Measurements from ENCODE around the gene IFNGR2.
"Not testable (repeated sequence)": the region's sequence is repeated elsewhere in the genome, so short reads cannot be mapped to it uniquely, and the experiment has no call there.

IFNGR2 gene

GRCh38 chr21:33403128-33403785 lies at the start of gene IFNGR2:
IFNGR2 (plus strand) TSS chr21:33403413; CDS start chr21:33403544, 131 bp downstream.
- peak within 1 kb of the TSS; percentile 60 to 87 (median 71) for H3K4me3 ChIP-seq
- peak within 1 kb of the TSS; percentile 91 to 100 (median 99) for H3K27ac ChIP-seq

GRCh38 chr21:33355355-33355754 lies 47.9 kb upstream of the IFNGR2 start:
- H3K4me3 ChIP-seq, result no peak overlapping the region
- peak overlapping the region in 1 of 21 experiments; percentile 9 for H3K27ac ChIP-seq

GRCh38 chr21:33355996-33356395 lies 47.2 kb upstream of the IFNGR2 start:
- H3K4me3 ChIP-seq, result no peak overlapping the region

GRCh38 chr21:33357177-33357576 lies 46.0 kb upstream of the IFNGR2 start:
- Histone ChIP-seq H3K27ac (no peak overlapping the region), H3K4me3 (no peak overlapping the region)

More at GRCh38 chr21:33355996-33356395, 47.2 kb upstream of the IFNGR2 start:
- H3K27ac ChIP-seq, result peak overlapping the region in 1 of 21 experiments; percentile 9

- peak overlapping the region in 6 of 21 experiments; percentile 3 to 54 (median 22) for H3K27ac ChIP-seq
- H3K4me3 ChIP-seq, result no peak overlapping the region
These were observed 43.8 kb upstream of the IFNGR2 start for GRCh38 chr21:33359446-33359845.

- H3K27ac ChIP-seq, result peak overlapping the region in 5 of 21 experiments; percentile 32 to 83 (median 55)
- H3K4me3 ChIP-seq, result no peak overlapping the region
These were observed 42.9 kb upstream of the IFNGR2 start for GRCh38 chr21:33360281-33360680.

GRCh38 chr21:33360881-33361602 lies 42.2 kb upstream of the IFNGR2 start:
- Histone ChIP-seq H3K4me3 (peak overlapping the region in 5 of 7 experiments; percentile 16 to 27 (median 17)), H3K27ac (peak overlapping the region in 18 of 21 experiments; percentile 32 to 83 (median 64))

- Histone ChIP-seq H3K4me3 (peak overlapping the region in 5 of 7 experiments; percentile 16 to 27 (median 17)), H3K27ac (peak overlapping the region in 17 of 21 experiments; percentile 32 to 83 (median 65))
These were observed 41.1 kb upstream of the IFNGR2 start for GRCh38 chr21:33362044-33362555.

GRCh38 chr21:33363911-33364609 lies 39.2 kb upstream of the IFNGR2 start:
- peak overlapping the region in 3 of 21 experiments; percentile 1 to 47 (median 41) for H3K27ac ChIP-seq
- H3K4me3 ChIP-seq, result not testable (repeated sequence)

- Histone ChIP-seq H3K27ac (no peak overlapping the region), H3K4me3 (no peak overlapping the region)
These were observed 38.4 kb upstream of the IFNGR2 start for GRCh38 chr21:33364830-33365229.

GRCh38 chr21:33367309-33367973 lies 35.8 kb upstream of the IFNGR2 start:
- Histone ChIP-seq H3K27ac (no peak overlapping the region), H3K4me3 (no peak overlapping the region)

GRCh38 chr21:33368124-33368523 lies 35.1 kb upstream of the IFNGR2 start:
- H3K27ac ChIP-seq, result no peak overlapping the region
- no peak overlapping the region for H3K4me3 ChIP-seq

GRCh38 chr21:33368576-33368975 lies 34.6 kb upstream of the IFNGR2 start:
- no peak overlapping the region for H3K4me3 ChIP-seq
- H3K27ac ChIP-seq, result no peak overlapping the region

GRCh38 chr21:33369586-33369985 lies 33.6 kb upstream of the IFNGR2 start:
- Histone ChIP-seq H3K27ac (no peak overlapping the region), H3K4me3 (no peak overlapping the region)

GRCh38 chr21:33370305-33370704 lies 32.9 kb upstream of the IFNGR2 start:
- no peak overlapping the region for H3K27ac ChIP-seq
- no peak overlapping the region for H3K4me3 ChIP-seq

GRCh38 chr21:33371366-33371765 lies 31.8 kb upstream of the IFNGR2 start:
- H3K4me3 ChIP-seq, result no peak overlapping the region
- no peak overlapping the region for H3K27ac ChIP-seq

GRCh38 chr21:33372582-33372981 lies 30.6 kb upstream of the IFNGR2 start:
- no peak overlapping the region for H3K27ac ChIP-seq
- no peak overlapping the region for H3K4me3 ChIP-seq

GRCh38 chr21:33373451-33373850 lies 29.8 kb upstream of the IFNGR2 start:
- Histone ChIP-seq H3K4me3 (no peak overlapping the region), H3K27ac (peak overlapping the region in 17 of 21 experiments; percentile 1 to 77 (median 48))

- no peak overlapping the region for H3K4me3 ChIP-seq
- peak overlapping the region in 13 of 21 experiments; percentile 1 to 77 (median 35) for H3K27ac ChIP-seq
These were observed 29.1 kb upstream of the IFNGR2 start for GRCh38 chr21:33374080-33374449.

Measured in skin epidermis (tissue), 12 donors.